Small intestine (tissue), 7 donors: ENCODE measurements around the gene COQ7. TPM values are rescaled to one million over a fixed set of nuclear protein-coding genes. Genes with fewer than 3 reads are reported as not detected.
A peak's percentile ranks its signal among the peaks of the same experiment; 100 is the strongest.

Source experiments
- DNase-seq, 2 donors: peaks; one replicate each; pipeline versions ENCODE4 v3.0.0 to v3.0.0-alpha.2; 2013
- FAIRE-seq: peaks from 2 replicates; lab custom pipeline; 2012; peaks lifted over from hg19 to GRCh38; lab: Jason Lieb, UNC
- H3K27ac ChIP-seq, 3 donors: one replicate each; pipeline ENCODE4 v1.5.1; 2013; ENCODE audit warnings: low read length in 2 of 3, mild to moderate bottlenecking in 2 of 3, control low read depth in 1 of 3, inconsistent platforms in 1 of 3, low read depth in 1 of 3, moderate library complexity in 1 of 3
- H3K27me3 ChIP-seq, 3 donors: one replicate each; pipeline ENCODE4 v1.6.1; 2013; ENCODE audit warnings: low read length in 3 of 3, inconsistent platforms in 1 of 3; ENCODE audit not compliant: control insufficient read depth in 3 of 3, insufficient read depth in 3 of 3
- H3K36me3 ChIP-seq, 3 donors: one replicate each; pipeline ENCODE4 v1.6.1; 2013; ENCODE audit warnings: low read length in 3 of 3, inconsistent platforms in 1 of 3, low read depth in 1 of 3, mild to moderate bottlenecking in 1 of 3, moderate library complexity in 1 of 3; ENCODE audit not compliant: control insufficient read depth in 3 of 3, insufficient read depth in 2 of 3
- H3K4me1 ChIP-seq, 3 donors: one replicate each; pipeline ENCODE4 v1.6.1; 2013; ENCODE audit warnings: low read length in 2 of 3, inconsistent platforms in 1 of 3, low read depth in 1 of 3, mild to moderate bottlenecking in 1 of 3, moderate library complexity in 1 of 3; ENCODE audit not compliant: control insufficient read depth in 3 of 3, insufficient read depth in 2 of 3
- H3K4me3 ChIP-seq, 3 donors: one replicate each; pipeline ENCODE4 v1.5.1; 2013; ENCODE audit warnings: low read length in 3 of 3, control low read depth in 1 of 3, inconsistent platforms in 1 of 3, low read depth in 1 of 3, mild to moderate bottlenecking in 1 of 3, moderate library complexity in 1 of 3
- H3K9me3 ChIP-seq, 2 donors: one replicate each; pipeline ENCODE4 v1.6.1; 2013; ENCODE audit warnings: low read depth in 1 of 2, low read length in 1 of 2; ENCODE audit not compliant: control insufficient read depth in 2 of 2, insufficient read depth in 1 of 2
- WGBS, 3 donors: extraction: QIAGEN DNeasy Blood & Tissue Kit; methylation state at CpG; one replicate each; pipeline ENCODE4 v1.1.7; 2013; 5-methylcytosine and 5-hydroxymethylcytosine counted together
- polyA plus RNA-seq, 4 donors: library from polyadenylated mRNA; stranded (reverse) in 3 of 4; unstranded in 1 of 4; fragments of 200-250 nt in 3 of 4; fragments of 120-200 nt in 1 of 4; gene quantifications; one replicate each; pipeline versions ENCODE4 v1.2.1 to v1.2.3, GENCODE V29; 2013
- donor health status: healthy with polysubstance abuse.
- donor health status: control.
- donor health status: control.
- donor health status: Bipolar disorder and iron deficiency.
- donor health status: healthy.

COQ7 gene
- polyA plus RNA-seq, 4 donors = 10.5 to 22.8 (median 19.3) TPM

DNA sequence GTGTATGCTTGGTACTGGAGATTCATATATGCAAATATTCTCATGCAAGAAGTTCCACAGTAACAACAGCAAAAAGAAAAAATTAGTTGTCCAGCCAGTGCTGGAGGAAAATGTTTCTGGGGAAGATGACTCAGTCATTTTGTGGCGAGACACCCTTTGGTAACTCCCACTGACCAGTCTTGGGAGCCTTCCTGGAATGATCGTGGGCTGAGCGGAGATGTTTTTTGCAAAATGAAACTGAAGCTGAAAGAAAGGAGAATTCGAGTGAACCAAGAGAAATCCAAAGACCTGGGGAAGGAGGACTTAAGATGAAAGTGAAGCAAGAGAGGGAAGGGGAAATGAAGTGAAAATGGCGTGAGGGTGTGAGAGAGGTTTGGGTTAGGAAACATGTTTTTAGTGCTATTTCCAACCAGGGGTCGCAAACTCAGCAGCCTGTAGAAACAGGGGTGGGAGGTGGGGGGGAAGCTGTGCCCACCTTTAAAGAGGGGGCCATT, 51.6 kb downstream of the COQ7 start:
- 27 to 79% (median 46%) methylated on average over 6 of the region's 6 CpGs for WGBS, 3 donors
- DNase-seq (no peak), FAIRE-seq (no peak)
- peak overlapping the region in 1 of 3 donors; percentile 3 for H3K4me3 ChIP-seq
- H3K36me3 ChIP-seq = peaks cover 0 to 15% (median 0%) of the 10 kb centered on the region in 3 donors
- H3K9me3 ChIP-seq = no peaks in the 10 kb centered on the region
- peaks cover 0 to 17% (median 5%) of the 10 kb centered on the region in 3 donors for H3K4me1 ChIP-seq
- H3K27ac ChIP-seq = peak overlapping the region in 2 of 3 donors; percentile 45 to 92
- peaks cover 0 to 16% (median 0%) of the 10 kb centered on the region in 3 donors for H3K27me3 ChIP-seq

DNA sequence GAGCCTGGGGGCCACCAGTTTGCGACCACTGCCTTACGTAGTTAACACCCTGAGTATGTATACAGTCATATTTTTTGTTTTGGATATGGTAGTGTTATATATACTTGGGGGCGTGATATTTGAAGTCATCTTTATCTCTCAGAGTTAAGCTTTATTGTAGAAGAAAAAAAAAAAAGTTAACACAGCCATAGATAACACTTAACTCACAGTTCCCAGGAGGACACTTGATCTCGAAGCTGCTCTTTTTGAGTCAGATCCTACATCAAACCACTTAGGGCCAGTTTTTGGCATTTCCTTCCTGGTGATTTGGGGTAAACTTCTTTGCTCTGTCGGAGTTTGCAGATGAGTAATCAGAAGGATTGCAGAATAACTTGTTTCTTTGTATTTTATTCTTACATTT, 52.1 kb downstream of the COQ7 start:
- Histone ChIP-seq H3K4me3 (no peak overlapping the region), H3K36me3 (peaks cover 0 to 15% (median 0%) of the 10 kb centered on the region in 3 donors), H3K9me3 (no peaks in the 10 kb centered on the region), H3K4me1 (peaks cover 0 to 17% (median 3%) of the 10 kb centered on the region in 3 donors), H3K27me3 (peaks cover 0 to 13% (median 0%) of the 10 kb centered on the region in 3 donors), H3K27ac (peak overlapping the region in 1 of 3 donors; percentile 92)
- WGBS, 3 donors = 36 to 58% (median 44%) methylated on average over 5 of the region's 5 CpGs
- DNase-seq (no peak), FAIRE-seq (no peak)

DNA sequence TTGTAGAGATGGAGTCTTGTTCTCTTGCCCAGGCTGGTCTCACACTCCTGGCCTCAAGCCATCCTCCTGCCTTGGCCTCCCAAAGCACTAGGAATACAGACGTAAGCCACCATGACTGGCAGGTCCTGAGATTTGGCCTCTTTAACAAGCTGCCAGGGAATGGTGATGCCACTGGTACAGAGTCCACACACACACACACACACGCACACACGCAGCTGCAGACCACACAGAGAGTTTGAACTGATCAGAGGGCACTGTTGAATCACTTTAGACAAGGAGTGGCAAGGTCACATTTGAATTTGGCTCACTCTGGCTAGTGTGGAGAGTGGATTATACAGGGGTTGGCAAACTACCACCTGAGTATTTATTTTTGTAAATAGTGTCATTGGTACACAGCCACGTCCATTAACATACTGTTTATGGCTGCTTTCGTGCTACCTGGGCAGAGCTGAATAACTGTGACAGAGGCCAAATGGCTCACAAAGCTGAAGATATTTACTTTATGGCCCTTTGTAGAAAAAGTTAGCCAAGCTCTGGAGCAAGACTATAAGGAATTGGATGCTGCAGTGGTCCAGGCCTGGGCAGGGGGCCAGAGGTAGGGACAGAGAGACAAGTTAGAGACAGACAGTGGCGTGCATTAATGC, 56.2 kb downstream of the COQ7 start:
- Histone ChIP-seq H3K4me1 (peaks cover 0 to 7% (median 0%) of the 10 kb centered on the region in 3 donors), H3K27me3 (no peaks in the 10 kb centered on the region), H3K9me3 (peaks cover 0 to 5% of the 10 kb centered on the region in 2 donors), H3K27ac (peak overlapping the region in 2 of 3 donors; percentile 51 to 76), H3K4me3 (no peak overlapping the region), H3K36me3 (peaks cover 0 to 5% (median 0%) of the 10 kb centered on the region in 3 donors)
- no peak for FAIRE-seq
- peak; percentile 72 to 96 for DNase-seq
- WGBS, 3 donors = 14 to 58% (median 34%) methylated on average over 6 of the region's 6 CpGs

DNA sequence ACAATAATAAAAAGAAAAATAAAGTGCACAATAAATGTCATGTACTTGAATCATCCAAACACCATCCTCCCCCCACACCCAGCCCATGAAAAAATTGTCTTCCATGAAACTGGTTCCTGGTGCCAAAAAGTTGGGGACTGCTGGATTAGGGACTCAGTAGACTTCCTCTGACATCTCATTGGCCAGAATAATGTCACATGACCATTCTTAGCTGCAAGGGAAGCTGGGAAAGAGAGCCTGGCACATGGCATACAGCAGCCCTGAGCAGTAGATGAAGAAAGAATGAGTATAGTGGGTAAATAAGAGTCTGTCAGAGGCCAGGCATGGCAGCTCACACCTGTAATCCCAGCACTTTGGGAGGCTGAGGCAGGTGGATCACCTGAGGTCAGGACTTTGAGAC, 58.9 kb downstream of the COQ7 start:
- Histone ChIP-seq H3K4me3 (no peak overlapping the region), H3K36me3 (peaks cover 0 to under 1% (median 0%) of the 10 kb centered on the region in 3 donors), H3K4me1 (peaks cover 0 to 8% (median 5%) of the 10 kb centered on the region in 3 donors), H3K27me3 (no peaks in the 10 kb centered on the region), H3K9me3 (peaks cover 0 to 5% of the 10 kb centered on the region in 2 donors), H3K27ac (no peak overlapping the region)
- DNase-seq (no peak), FAIRE-seq (no peak)

DNA sequence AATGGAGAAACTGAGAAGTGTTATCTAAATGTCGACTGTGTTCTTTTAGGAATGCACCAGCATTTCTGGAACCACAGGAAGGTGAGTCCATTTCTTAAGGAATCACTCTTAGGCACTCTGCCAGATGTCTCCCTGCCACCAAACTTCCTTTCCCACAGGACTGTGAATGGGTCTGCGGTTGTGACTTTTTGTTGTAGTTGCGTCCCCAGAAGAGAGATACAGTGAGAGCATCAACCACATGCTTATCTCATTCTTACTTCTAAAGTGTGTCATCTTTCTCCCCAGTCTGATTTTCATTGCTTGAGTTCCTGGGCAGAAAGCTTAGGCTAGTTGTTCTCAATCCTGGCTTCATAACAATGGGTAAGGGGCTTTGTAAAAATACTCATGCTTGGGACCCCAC, 59.8 kb downstream of the COQ7 start:
- 62 to 82% (median 78%) methylated on average over 3 of the region's 3 CpGs for WGBS, 3 donors
- Histone ChIP-seq H3K27me3 (no peaks in the 10 kb centered on the region), H3K4me3 (no peak overlapping the region), H3K4me1 (peaks cover 0 to 10% (median 8%) of the 10 kb centered on the region in 3 donors), H3K27ac (peak overlapping the region in 1 of 3 donors; percentile 66), H3K36me3 (no peaks in the 10 kb centered on the region), H3K9me3 (peaks cover 0 to 5% of the 10 kb centered on the region in 2 donors)
- FAIRE-seq (no peak), DNase-seq (no peak)

DNA sequence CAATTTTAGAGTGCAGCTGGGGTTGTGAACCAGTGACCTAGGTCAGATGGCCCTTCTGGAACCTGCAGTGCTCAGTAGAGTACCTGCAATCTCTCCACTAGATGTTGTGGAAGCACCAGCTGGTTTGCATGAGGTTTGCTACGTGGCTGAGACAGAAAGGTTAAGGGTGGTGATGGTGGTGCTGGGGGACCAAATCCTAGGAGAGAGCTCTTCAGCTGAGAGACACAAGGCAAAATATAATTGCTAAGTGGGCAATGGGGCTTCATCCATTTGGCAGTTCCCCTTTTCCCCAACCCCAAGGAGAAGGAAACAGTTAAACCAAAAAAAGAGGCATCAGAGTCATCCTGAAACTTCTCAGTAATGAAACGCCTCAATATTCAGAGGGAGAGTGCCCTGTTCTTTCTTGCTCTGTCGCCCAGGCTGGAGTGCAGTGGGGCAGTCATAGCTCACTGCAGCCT, 60.3 kb downstream of the COQ7 start:
- 53 to 75% (median 56%) methylated on average over 3 of the region's 3 CpGs for WGBS, 3 donors
- no peaks in the 10 kb centered on the region for H3K27me3 ChIP-seq
- peaks cover 0 to 11% (median 8%) of the 10 kb centered on the region in 3 donors for H3K4me1 ChIP-seq
- H3K4me3 ChIP-seq = no peak overlapping the region
- no peaks in the 10 kb centered on the region for H3K36me3 ChIP-seq
- FAIRE-seq (no peak), DNase-seq (no peak)
- peaks cover 0 to 5% of the 10 kb centered on the region in 2 donors for H3K9me3 ChIP-seq
- peak overlapping the region in 1 of 3 donors; percentile 66 for H3K27ac ChIP-seq

DNA sequence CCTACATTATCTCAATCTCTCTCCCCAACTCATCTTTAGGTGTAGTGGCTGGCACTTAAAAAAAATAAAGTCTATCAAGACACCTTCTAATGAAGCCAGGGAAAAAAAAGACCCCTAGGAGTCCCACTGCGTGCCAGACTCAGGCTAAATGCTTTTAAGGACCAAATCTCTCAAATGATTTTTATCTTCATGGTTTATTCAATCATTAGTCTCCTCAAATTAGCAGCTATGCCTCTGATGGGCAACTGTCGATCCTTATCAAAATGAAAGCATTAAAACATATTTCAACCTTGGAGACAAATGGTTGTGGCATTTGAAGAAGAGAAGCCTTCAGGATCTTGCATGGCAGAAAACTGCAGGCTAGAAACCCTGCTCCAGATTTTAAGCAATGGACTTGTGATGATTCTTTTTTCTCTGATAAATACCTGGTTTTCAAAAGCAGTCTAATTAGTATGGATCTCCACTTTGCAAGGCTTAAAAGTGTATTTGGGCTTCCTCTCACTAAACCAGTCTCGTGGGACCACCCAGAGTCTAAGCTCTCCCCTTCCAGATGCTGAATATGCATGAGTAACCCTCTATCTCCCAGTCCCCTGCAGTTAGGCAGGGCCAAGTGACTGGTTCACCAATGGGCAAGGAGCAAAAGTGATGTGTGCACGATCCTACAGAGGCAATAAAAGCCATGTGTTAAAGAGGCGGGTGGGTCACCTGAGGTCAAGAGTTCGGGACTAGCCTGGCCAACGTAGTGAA, 61.2 kb downstream of the COQ7 start:
- peaks cover 0 to 5% of the 10 kb centered on the region in 2 donors for H3K9me3 ChIP-seq
- H3K27me3 ChIP-seq = no peaks in the 10 kb centered on the region
- no peak overlapping the region for H3K27ac ChIP-seq
- H3K4me3 ChIP-seq = no peak overlapping the region
- no peak for DNase-seq
- peaks cover 0 to 11% (median 8%) of the 10 kb centered on the region in 3 donors for H3K4me1 ChIP-seq
- no peaks in the 10 kb centered on the region for H3K36me3 ChIP-seq
- no peak for FAIRE-seq
- 45 to 62% (median 51%) methylated on average over 7 of the region's 7 CpGs for WGBS, 3 donors
